Heart left ventricle (tissue), 13 donors: ENCODE results near the gene KIRREL3.

Experiments
- CTCF ChIP-seq, 12 donors: fragments of 200-600 bp; sonication (generic) in 4 of 12; IDR thresholded peaks; one replicate each; pipeline versions ENCODE4 v1.5.0 to v1.8.0; 2018 to 2022; ENCODE audit warnings: antibody characterized with exemption in 12 of 12, mild to moderate bottlenecking in 5 of 12
- POLR2A ChIP-seq, 2 donors: fragments of 450-650 bp; IDR thresholded peaks; one replicate each; pipeline ENCODE4 v1.6.1; 2017; ENCODE audit warnings: antibody characterized with exemption in 2 of 2, mild to moderate bottlenecking in 2 of 2, moderate library complexity in 2 of 2
- donor health status: ischemic (EF 13 %, LVEDD 7.1; RV severe dilation, severe dysfunction).
- donor health status: DM: no; HTN: yes; CAD: no.
- donor health status: DM: no; HTN: no; CAD: no.
- donor health status: ischemic (EF 25% LVEDD 6.9; RV normal size, moderate dysfunction).
- donor health status: ischemic (EF 25% LVEDD 5.7; RV mildly dilated, moderate dysfunction).
- donor health status: ischemic (EF 35%, LVEDD 5.7; RV mildly dilated, moderate dysfunction).
- donor health status: nonischemic (EF 11% LVEDD 7.7; RV severe dilation, severe dysfunction).
- donor health status: DM: yes; HTN: yes; CAD: no.
- donor health status: PGD.
- donor health status: ischemic (EF 29% LVEDD 5.4; RV normal size, mild dysfunction).
- donor health status: nonischemic (EF 23%, LVEDD 6.1; RV moderate dilation, normal function).

GRCh38 chr11:126696982-126697381 lies 303.6 kb downstream of the KIRREL3 start:
- no peak for TF ChIP-seq CTCF (IDR thresholded peaks at IDR 0.05)
- no peak for TF ChIP-seq POLR2A (IDR thresholded peaks at IDR 0.05)
